Upper lobe of left lung (tissue), 6 donors: ENCODE data around the gene CARD11. TPM values are rescaled to one million over a fixed set of nuclear protein-coding genes. Genes with fewer than 3 reads are reported as not detected.

Experiments used
- ATAC-seq, 2 donors: fragments of 200-7000 bp; cut with Tn5 transposase; one replicate each; pipeline ENCODE4 v1.9.1; 2022; ENCODE audit warnings: mild to moderate bottlenecking in 2 of 2, moderate library complexity in 2 of 2; ENCODE audit not compliant: low FRiP score in 2 of 2
- DNase-seq, 2 donors: peaks; one replicate each; pipeline ENCODE4 v3.0.0-alpha.2; 2019 to 2020
- H3K27ac ChIP-seq, 4 donors: fragments of 200-600 bp; sonication (generic); one replicate each; pipeline ENCODE4 v1.5.1; 2016 to 2019
- H3K27me3 ChIP-seq, 4 donors: fragments of 200-600 bp; sonication (generic); one replicate each; pipeline ENCODE4 v1.5.1; 2017 to 2019
- H3K36me3 ChIP-seq, 4 donors: fragments of 200-600 bp; sonication (generic); one replicate each; pipeline ENCODE4 v1.5.1; 2016 to 2019
- H3K4me1 ChIP-seq, 4 donors: fragments of 200-600 bp; sonication (generic); one replicate each; pipeline ENCODE4 v1.5.1; 2018 to 2019
- H3K4me3 ChIP-seq, 4 donors: fragments of 200-600 bp; sonication (generic); one replicate each; pipeline ENCODE4 v1.5.1; 2017 to 2019; ENCODE audit warnings: mild to moderate bottlenecking in 2 of 4, moderate library complexity in 1 of 4
- H3K9me3 ChIP-seq, 4 donors: fragments of 200-600 bp; sonication (generic); one replicate each; pipeline ENCODE4 v1.5.1; 2018 to 2019
- EP300 ChIP-seq, 4 donors: sonication (generic); formaldehyde crosslinking; IDR thresholded peaks; one replicate each; pipeline ENCODE4 v1.5.1; 2017; ENCODE audit warnings: antibody characterized with exemption in 4 of 4, control low read depth in 2 of 4
- POLR2A ChIP-seq, 4 donors: fragments of 450-650 bp; IDR thresholded peaks; one replicate each; pipeline ENCODE4 v1.5.1; 2016 to 2017; ENCODE audit warnings: antibody characterized with exemption in 4 of 4, mild to moderate bottlenecking in 2 of 4
- POLR2AphosphoS5 ChIP-seq, 2 donors: sonication (generic); formaldehyde crosslinking; IDR thresholded peaks; one replicate each; pipeline ENCODE4 v1.5.1; 2017; ENCODE audit warnings: antibody characterized with exemption in 2 of 2
- WGBS, 2 donors: methylation state at CpG; one replicate each; pipeline ENCODE4 v1.1.5; 2017 to 2018; 5-methylcytosine and 5-hydroxymethylcytosine counted together
- total RNA-seq, 6 donors: library from RNA; depleted of rRNA in 4 of 6; stranded (reverse); fragments of >200 nt in 4 of 6; gene quantifications; one replicate each; pipeline versions ENCODE4 v1.1.0 to v1.2.1, GENCODE V29; 2016 to 2021
- TF ChIP-seq, protein P1 (sequence below), 6 experiments: fragments of 450-650 bp in 4 of 6; fragments of 200-600 bp in 2 of 6; sonication (generic) in 2 of 6; IDR thresholded peaks; one replicate each; pipeline ENCODE4 v1.5.1; 2016 to 2019; ENCODE audit warnings: antibody characterized with exemption in 6 of 6
- donor health status: DM: no; HTN: no; CAD: no; lungs with moderate emphysema.
- donor health status: DM: no; HTN: yes; CAD: no; lungs with severe emphysema.

Gene CARD11
- total RNA-seq, 6 donors from 2014 or later = 2.8 to 16.8 (median 6.8) TPM

- 87 to 89% methylated on average over 8 to 13 of the region's 13 CpGs for WGBS, 2 donors
- DNase-seq (peak in 1 of 2 donors; percentile 17), ATAC-seq (no peak)
- Histone ChIP-seq H3K4me1 (no peaks in the 10 kb centered on the region), H3K36me3 (no peaks in the 10 kb centered on the region), H3K9me3 (no peaks in the 10 kb centered on the region), H3K4me3 (no peak overlapping the region), H3K27ac (no peak overlapping the region), H3K27me3 (no peaks in the 10 kb centered on the region)
- TF ChIP-seq, protein P1, sequence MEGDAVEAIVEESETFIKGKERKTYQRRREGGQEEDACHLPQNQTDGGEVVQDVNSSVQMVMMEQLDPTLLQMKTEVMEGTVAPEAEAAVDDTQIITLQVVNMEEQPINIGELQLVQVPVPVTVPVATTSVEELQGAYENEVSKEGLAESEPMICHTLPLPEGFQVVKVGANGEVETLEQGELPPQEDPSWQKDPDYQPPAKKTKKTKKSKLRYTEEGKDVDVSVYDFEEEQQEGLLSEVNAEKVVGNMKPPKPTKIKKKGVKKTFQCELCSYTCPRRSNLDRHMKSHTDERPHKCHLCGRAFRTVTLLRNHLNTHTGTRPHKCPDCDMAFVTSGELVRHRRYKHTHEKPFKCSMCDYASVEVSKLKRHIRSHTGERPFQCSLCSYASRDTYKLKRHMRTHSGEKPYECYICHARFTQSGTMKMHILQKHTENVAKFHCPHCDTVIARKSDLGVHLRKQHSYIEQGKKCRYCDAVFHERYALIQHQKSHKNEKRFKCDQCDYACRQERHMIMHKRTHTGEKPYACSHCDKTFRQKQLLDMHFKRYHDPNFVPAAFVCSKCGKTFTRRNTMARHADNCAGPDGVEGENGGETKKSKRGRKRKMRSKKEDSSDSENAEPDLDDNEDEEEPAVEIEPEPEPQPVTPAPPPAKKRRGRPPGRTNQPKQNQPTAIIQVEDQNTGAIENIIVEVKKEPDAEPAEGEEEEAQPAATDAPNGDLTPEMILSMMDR (IDR thresholded peaks at IDR 0.05) = no peak
- TF ChIP-seq POLR2A (IDR thresholded peaks at IDR 0.05) = no peak
- no peak for TF ChIP-seq POLR2AphosphoS5 (IDR thresholded peaks at IDR 0.05)
- no peak for TF ChIP-seq EP300 (IDR thresholded peaks at IDR 0.05)
Observed at GRCh38 chr7:2930310-2931033, 113.2 kb downstream of the CARD11 start.

GRCh38 chr7:2929321-2930201 is 114.1 kb downstream of the CARD11 start:
- Histone ChIP-seq H3K36me3 (no peaks in the 10 kb centered on the region), H3K9me3 (no peaks in the 10 kb centered on the region), H3K27me3 (no peaks in the 10 kb centered on the region), H3K4me1 (no peaks in the 10 kb centered on the region), H3K4me3 (no peak overlapping the region), H3K27ac (no peak overlapping the region)
- 62 to 71% methylated on average over 23 to 25 of the region's 26 CpGs for WGBS, 2 donors
- DNase-seq (peak in 1 of 2 donors; percentile 10), ATAC-seq (no peak)
- TF ChIP-seq, protein P1 (IDR thresholded peaks at IDR 0.05) = no peak

DNA sequence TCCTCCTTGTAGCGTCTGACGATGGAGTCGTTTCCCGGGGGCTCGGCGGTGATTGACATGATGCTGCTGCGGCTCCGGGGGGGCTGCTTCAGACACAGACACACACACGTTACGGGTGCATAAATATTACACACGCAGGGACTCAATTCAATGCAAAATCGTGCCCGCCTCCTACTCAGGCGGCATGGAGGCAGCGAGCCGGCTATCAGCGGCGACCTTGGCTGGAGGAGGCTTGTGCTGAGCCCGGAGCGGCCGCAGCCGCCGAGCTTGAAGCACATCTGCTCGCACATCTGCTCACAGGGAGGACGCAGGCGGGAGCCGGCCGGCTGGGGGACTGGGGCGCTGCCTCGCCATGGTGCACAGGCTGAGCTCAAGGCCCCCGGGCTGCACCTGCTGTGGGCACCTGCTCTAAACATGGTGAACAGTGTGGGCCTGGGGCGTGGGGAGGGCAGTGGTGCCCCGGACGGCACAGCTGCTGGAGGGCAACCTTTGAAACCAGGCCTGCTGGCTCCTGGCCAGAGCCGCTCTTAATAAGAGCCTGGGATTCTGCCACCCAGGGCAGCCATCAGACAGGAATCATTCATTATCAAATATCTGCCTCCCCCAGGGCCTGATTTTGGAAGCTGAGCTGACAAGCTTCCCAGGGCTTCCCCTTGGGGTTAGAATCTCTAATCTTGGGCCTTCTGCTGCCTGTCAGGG is 114.9 kb downstream of the CARD11 start:
- Histone ChIP-seq H3K9me3 (no peaks in the 10 kb centered on the region), H3K4me1 (no peaks in the 10 kb centered on the region), H3K27me3 (no peaks in the 10 kb centered on the region), H3K27ac (no peak overlapping the region), H3K36me3 (no peaks in the 10 kb centered on the region), H3K4me3 (no peak overlapping the region)
- ATAC-seq (no peak), DNase-seq (peak; percentile 15 to 85)
- no peak for TF ChIP-seq POLR2AphosphoS5 (IDR thresholded peaks at IDR 0.05)
- TF ChIP-seq, protein P1 (IDR thresholded peaks at IDR 0.05) = no peak
- no peak for TF ChIP-seq EP300 (IDR thresholded peaks at IDR 0.05)
- no peak for TF ChIP-seq POLR2A (IDR thresholded peaks at IDR 0.05)
- 71 to 77% methylated on average over 12 to 31 of the region's 35 CpGs for WGBS, 2 donors

- no peak for ATAC-seq
- no peaks in the 10 kb centered on the region for H3K27me3 ChIP-seq
- H3K9me3 ChIP-seq = no peaks in the 10 kb centered on the region
- TF ChIP-seq POLR2AphosphoS5 (IDR thresholded peaks at IDR 0.05) (no peak), POLR2A (IDR thresholded peaks at IDR 0.05) (no peak), EP300 (IDR thresholded peaks at IDR 0.05) (no peak)
- TF ChIP-seq, protein P1 (IDR thresholded peaks at IDR 0.05) = no peak
- H3K27ac ChIP-seq = no peak overlapping the region
- DNase-seq = peak in 1 of 2 donors; percentile 10
- no peaks in the 10 kb centered on the region for H3K36me3 ChIP-seq
- H3K4me1 ChIP-seq = no peaks in the 10 kb centered on the region
- whole genome bisulfite sequencing, 2 donors = 76 to 94% methylated on average over 3 to 10 of the region's 10 CpGs
- no peak overlapping the region for H3K4me3 ChIP-seq
Observed at GRCh38 chr7:2928256-2928612, 115.4 kb downstream of the CARD11 start.
